Stimulated activated CD4-positive, alpha-beta T cell treated with anti-CD3 and anti-CD28 coated beads, Interleukin-1b, Interleukin-23, amount 100 ng/mL, for 4 hours (primary cell): ENCODE measurements around the gene LRRC42.

Experiments
- DNase-seq, 2 donors: peaks; one replicate each; pipeline ENCODE4 v3.0.0-alpha.2; 2020; ENCODE audit warnings: low read depth in 2 of 2

The LRRC42 gene

GRCh38 chr1:53942127-53942957, 3.8 kb upstream of the LRRC42 start:
- no peak for DNase-seq

DNA sequence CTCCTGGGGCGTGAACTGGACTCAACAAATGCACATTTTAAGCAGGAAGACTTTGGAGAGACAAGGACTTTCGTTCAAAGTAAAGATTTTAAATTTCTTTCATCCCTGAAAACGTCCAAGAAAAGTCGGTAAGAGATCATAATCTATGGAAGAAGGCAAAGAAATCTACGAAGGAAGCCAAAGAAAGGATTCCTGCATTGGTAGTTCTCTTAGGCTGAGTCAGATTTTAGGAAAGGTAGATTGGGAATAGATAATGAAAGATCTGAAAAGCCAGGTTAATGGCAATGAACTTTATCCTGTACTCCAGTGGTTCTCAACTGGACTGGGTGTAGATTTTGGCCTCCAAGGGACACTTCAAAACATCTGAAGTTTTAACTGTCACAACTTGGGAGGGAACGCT, 3.1 kb upstream of the LRRC42 start:
- no peak for DNase-seq

- DNase-seq: no peak
Observed at GRCh38 chr1:53943490-53944043, 2.6 kb upstream of the LRRC42 start.

- no peak for DNase-seq
Observed at GRCh38 chr1:53944469-53945182, 1.5 kb upstream of the LRRC42 start.

- DNase-seq: no peak
Observed at GRCh38 chr1:53945183-53945432, 1.0 kb upstream of the LRRC42 start.

GRCh38 chr1:53945433-53946251, 508 bp upstream of the LRRC42 start, which contains the start of gene IFT25:
Gene IFT25 (minus strand): TSS chr1:53945699. CDS start chr1:53940082, 5,617 bp downstream.
- peak; percentile 99 to 100 for DNase-seq

DNA sequence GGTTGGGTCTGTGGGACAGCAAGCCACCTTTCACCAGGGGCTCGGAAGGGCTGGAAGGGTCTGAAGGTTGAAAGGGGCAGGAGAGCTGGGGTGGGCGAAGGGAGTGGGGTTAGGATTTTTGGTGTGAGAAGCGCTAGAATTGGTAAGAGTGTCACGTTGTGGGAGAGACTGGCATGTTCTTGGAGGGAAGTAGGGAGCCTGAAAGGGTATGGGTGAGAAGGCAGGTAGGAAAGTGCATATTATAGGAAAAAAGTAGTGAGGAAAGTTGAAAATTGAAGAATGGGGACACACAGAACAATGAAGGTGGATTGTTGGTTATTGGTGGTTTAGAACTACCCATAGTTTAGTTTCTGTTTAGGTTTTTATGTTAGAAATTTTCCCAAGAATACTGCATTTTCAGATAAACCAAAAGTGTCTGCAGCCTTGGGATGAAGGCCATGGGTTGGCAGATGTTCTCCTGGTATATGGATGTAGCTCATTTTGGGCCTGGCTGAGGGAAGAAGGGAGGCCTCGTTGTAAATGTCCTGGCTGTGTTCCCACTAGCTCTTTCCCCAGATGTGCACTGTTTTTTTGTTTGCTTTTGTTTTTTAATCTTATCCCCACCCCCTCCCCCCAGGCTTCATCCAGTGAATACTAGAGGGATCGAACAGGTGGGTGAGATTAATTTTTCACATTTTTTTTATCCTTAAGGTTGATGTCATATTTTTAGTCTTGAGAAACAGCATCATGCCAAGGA, 1.2 kb downstream of the LRRC42 start:
- no peak for DNase-seq

DNA sequence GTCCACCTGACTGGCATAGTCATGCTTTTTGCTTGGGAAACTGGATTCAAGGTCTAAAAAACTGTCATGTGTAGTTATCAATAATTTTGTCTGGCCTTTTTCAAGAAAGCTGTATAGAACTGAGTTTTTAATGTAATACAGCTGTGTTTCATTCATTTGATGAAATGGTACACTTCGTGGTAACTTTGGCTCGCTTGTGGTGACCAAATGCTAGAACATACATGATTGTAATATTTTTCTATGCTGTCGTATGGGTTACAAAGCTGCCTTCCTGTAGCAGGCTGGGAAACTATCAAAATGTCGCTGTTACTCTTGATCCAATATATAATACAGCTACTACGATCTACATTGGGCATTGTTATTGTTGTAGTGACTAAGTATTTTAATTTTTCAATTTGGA, 2.1 kb downstream of the LRRC42 start:
- DNase-seq: no peak

GRCh38 chr1:53949023-53949990, 3.2 kb downstream of the LRRC42 start:
- no peak for DNase-seq

DNA sequence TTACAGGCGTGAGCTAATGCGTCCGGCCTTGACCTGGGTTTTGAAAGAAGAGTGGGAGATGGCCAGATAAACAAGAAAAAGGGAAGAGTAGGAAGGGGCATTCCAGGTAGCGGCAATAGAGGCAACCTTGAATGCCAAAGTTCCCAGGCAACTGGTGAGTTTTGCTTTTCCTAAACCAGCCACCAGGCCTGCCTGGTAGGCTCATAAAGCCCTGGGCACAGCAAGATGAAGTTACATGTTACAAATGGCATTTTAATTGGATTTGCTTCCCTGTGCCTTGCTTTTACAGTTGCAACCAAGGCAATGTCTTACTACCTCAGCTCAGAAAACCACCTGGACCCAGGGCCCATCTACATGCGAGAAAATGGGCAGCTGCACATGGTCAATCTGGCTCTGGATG, 5.5 kb downstream of the LRRC42 start:
- no peak for DNase-seq

GRCh38 chr1:53954128-53954527, 8.0 kb downstream of the LRRC42 start:
- DNase-seq: no peak

GRCh38 chr1:53956308-53957168, 10.4 kb downstream of the LRRC42 start:
- no peak for DNase-seq

GRCh38 chr1:53957194-53957818, 11.2 kb downstream of the LRRC42 start:
- DNase-seq: no peak

GRCh38 chr1:53959664-53960250, 13.6 kb downstream of the LRRC42 start:
- DNase-seq: no peak

DNA sequence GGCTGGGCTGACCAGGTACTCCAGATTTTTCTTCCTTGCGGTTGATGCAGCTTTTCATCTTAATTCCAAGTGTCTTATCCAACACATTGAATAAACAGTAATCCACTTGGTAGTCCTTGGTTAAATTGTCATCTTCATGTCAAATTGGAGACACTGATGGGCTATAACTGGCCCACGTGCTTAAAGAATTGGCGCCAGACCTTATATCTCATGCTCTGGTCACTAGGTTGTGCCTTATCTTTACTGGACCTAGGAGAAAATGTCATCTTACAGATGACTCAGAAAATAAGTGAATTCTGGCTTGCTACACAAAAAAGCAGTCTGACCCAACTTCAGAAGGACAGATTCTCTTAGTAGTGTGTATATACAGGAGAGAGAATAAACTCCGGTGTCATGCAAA, 16.2 kb downstream of the LRRC42 start:
- no peak for DNase-seq

DNA sequence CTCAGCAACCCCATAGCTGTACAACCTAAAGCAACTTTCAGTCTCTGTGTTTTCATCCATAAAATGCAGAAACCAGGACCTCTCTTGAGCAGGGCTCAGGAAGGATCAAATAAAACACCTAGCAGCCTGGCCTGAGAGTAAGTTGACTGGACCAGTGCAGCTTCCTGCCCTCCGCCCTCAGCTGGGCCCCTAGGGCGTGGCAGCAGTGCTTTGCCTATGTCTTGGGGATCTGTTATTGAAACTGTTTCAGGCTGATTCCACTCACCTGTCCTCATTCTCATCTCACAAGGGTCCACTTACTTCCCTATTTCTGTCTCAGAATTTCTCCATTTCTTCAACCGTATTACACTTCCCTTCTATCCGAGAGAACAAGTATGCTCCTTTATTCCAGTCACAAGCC, 17.3 kb downstream of the LRRC42 start:
- no peak for DNase-seq

- no peak for DNase-seq
Observed at GRCh38 chr1:53964109-53964508, 18.0 kb downstream of the LRRC42 start.

GRCh38 chr1:53966794-53967193, 20.6 kb downstream of the LRRC42 start:
- DNase-seq: no peak
